ENCODE data around the gene CSNK2A3. TPM values are rescaled to one million over a fixed set of nuclear protein-coding genes. Genes with fewer than 3 reads are reported as not detected.

The CSNK2A3 gene
- total RNA-seq, 1 donor from 2014 or later: 1.9 TPM

GRCh38 chr11:11383995-11384394 is 30.9 kb upstream of the CSNK2A3 start:
- H3K36me3 Mint-ChIP-seq: no peaks in the 10 kb centered on the region

GRCh38 chr11:11382858-11383532 is 29.9 kb upstream of the CSNK2A3 start:
- no peak for DNase-seq (ENCODE audit: low spot score in 2 of 2, unreplicated experiment in 2 of 2)
- Mint-ChIP-seq H3K27me3 (ENCODE audit: low read depth) (peaks cover 1% of the 10 kb centered on the region), H3K36me3 (no peaks in the 10 kb centered on the region), H3K9me3 (peaks cover 5% of the 10 kb centered on the region), H3K27ac (no peak overlapping the region), H3K4me3 (no peak overlapping the region), H3K4me1 (no peaks in the 10 kb centered on the region)
- TF ChIP-seq CTCF (IDR thresholded peaks at IDR 0.05; ENCODE audit: unreplicated experiment): no peak

More at GRCh38 chr11:11383995-11384394, 30.9 kb upstream of the CSNK2A3 start:
- no peak for DNase-seq (ENCODE audit: low spot score in 2 of 2, unreplicated experiment in 2 of 2)
- TF ChIP-seq CTCF (IDR thresholded peaks at IDR 0.05; ENCODE audit: unreplicated experiment): no peak
- Mint-ChIP-seq H3K27ac (no peak overlapping the region), H3K4me3 (no peak overlapping the region), H3K9me3 (peaks cover 5% of the 10 kb centered on the region), H3K27me3 (ENCODE audit: low read depth) (peaks cover 1% of the 10 kb centered on the region), H3K4me1 (no peaks in the 10 kb centered on the region)

- peaks cover 1% of the 10 kb centered on the region for H3K27me3 Mint-ChIP-seq (ENCODE audit: low read depth)
- no peak overlapping the region for H3K4me3 Mint-ChIP-seq
- H3K27ac Mint-ChIP-seq: no peak overlapping the region
- no peaks in the 10 kb centered on the region for H3K4me1 Mint-ChIP-seq
- TF ChIP-seq CTCF (IDR thresholded peaks at IDR 0.05; ENCODE audit: unreplicated experiment): no peak
- DNase-seq (ENCODE audit: low spot score in 2 of 2, unreplicated experiment in 2 of 2): no peak
- H3K36me3 Mint-ChIP-seq: no peaks in the 10 kb centered on the region
- peaks cover 5% of the 10 kb centered on the region for H3K9me3 Mint-ChIP-seq
Measured at GRCh38 chr11:11381471-11382105, 28.5 kb upstream of the CSNK2A3 start.

- Mint-ChIP-seq H3K9me3 (peaks cover 5% of the 10 kb centered on the region), H3K4me1 (no peaks in the 10 kb centered on the region), H3K4me3 (no peak overlapping the region), H3K27me3 (ENCODE audit: low read depth) (peaks cover 1% of the 10 kb centered on the region), H3K36me3 (no peaks in the 10 kb centered on the region), H3K27ac (no peak overlapping the region)
- no peak for TF ChIP-seq CTCF (IDR thresholded peaks at IDR 0.05; ENCODE audit: unreplicated experiment)
- DNase-seq (ENCODE audit: low spot score in 2 of 2, unreplicated experiment in 2 of 2): no peak
Measured at GRCh38 chr11:11380883-11381282, 27.8 kb upstream of the CSNK2A3 start.

GRCh38 chr11:11380340-11380739 is 27.3 kb upstream of the CSNK2A3 start:
- no peaks in the 10 kb centered on the region for H3K4me1 Mint-ChIP-seq
- H3K36me3 Mint-ChIP-seq: no peaks in the 10 kb centered on the region
- no peak overlapping the region for H3K4me3 Mint-ChIP-seq
- H3K9me3 Mint-ChIP-seq: peaks cover 5% of the 10 kb centered on the region
- H3K27ac Mint-ChIP-seq: no peak overlapping the region
- no peak for TF ChIP-seq CTCF (IDR thresholded peaks at IDR 0.05; ENCODE audit: unreplicated experiment)
- peaks cover 4% of the 10 kb centered on the region for H3K27me3 Mint-ChIP-seq (ENCODE audit: low read depth)
- DNase-seq (ENCODE audit: low spot score in 2 of 2, unreplicated experiment in 2 of 2): no peak

Data from mesothelial cell of epicardium (in vitro differentiated cells).